Lower lobe of right lung (tissue), 2 donors: ENCODE results near the gene STON2. TPM values are rescaled to one million over a fixed set of nuclear protein-coding genes. Genes with fewer than 3 reads are reported as not detected.

ENCODE experiments used
- ATAC-seq, 2 donors: fragments of 200-7000 bp; cut with Tn5 transposase; one replicate each; pipeline ENCODE4 v1.9.1; 2020 to 2022; ENCODE audit warnings: mild to moderate bottlenecking in 2 of 2, moderate library complexity in 2 of 2
- DNase-seq: peaks from one replicate; pipeline ENCODE4 v3.0.0-alpha.2; 2020
- H3K27ac ChIP-seq: fragments of 200-600 bp; one replicate; pipeline ENCODE4 v1.8.0; 2022
- H3K27me3 ChIP-seq: fragments of 200-600 bp; one replicate; pipeline ENCODE4 v1.8.0; 2022; ENCODE audit warnings: low read depth
- H3K36me3 ChIP-seq: fragments of 200-600 bp; one replicate; pipeline ENCODE4 v1.8.0; 2022; ENCODE audit warnings: mild to moderate bottlenecking
- H3K4me1 ChIP-seq: fragments of 200-600 bp; one replicate; pipeline ENCODE4 v1.8.0; 2022
- H3K4me3 ChIP-seq: fragments of 200-600 bp; one replicate; pipeline ENCODE4 v1.8.0; 2022; ENCODE audit warnings: mild to moderate bottlenecking
- H3K9me3 ChIP-seq: fragments of 200-600 bp; one replicate; pipeline ENCODE4 v1.8.0; 2022
- CTCF ChIP-seq: fragments of 200-600 bp; IDR thresholded peaks from one replicate; pipeline ENCODE4 v1.8.0; 2022; ENCODE audit warnings: antibody characterized with exemption, mild to moderate bottlenecking
- intact Hi-C: fragments of 100-400 bp; cut with DNase I; formaldehyde crosslinking; loops from one replicate; pipeline ENCODE4 v1.11.0; 2022
- total RNA-seq: library from RNA; stranded (reverse); fragmentation: NEBNext Ultra II Directional; extraction: Animal tissue kit (Norgen Biotek cat#: 25700); gene quantifications from one replicate; pipeline ENCODE4 v1.2.1, GENCODE V29; 2021
- donor health status: DM: no; HTN: yes; CAD: no; lungs with severe emphysema.

The STON2 gene
- total RNA-seq, 1 donor from 2014 or later: 34.3 TPM

- TF ChIP-seq CTCF: no peak
- no peaks in the 10 kb centered on the region for H3K36me3 ChIP-seq
- H3K4me3 ChIP-seq: no peak overlapping the region
- H3K9me3 ChIP-seq: no peaks in the 10 kb centered on the region
- intact Hi-C loops: no loop called here
- no peak for DNase-seq
- H3K27me3 ChIP-seq: no peaks in the 10 kb centered on the region
- no peak for ATAC-seq
- no peaks in the 10 kb centered on the region for H3K4me1 ChIP-seq
- no peak overlapping the region for H3K27ac ChIP-seq
These were observed 67.4 kb downstream of the STON2 start for GRCh38 chr14:81332725-81333124.

GRCh38 chr14:81331229-81332021 lies 68.7 kb downstream of the STON2 start:
- TF ChIP-seq CTCF: no peak
- H3K27me3 ChIP-seq: no peaks in the 10 kb centered on the region
- no peaks in the 10 kb centered on the region for H3K36me3 ChIP-seq
- intact Hi-C loops: no loop called here
- H3K4me3 ChIP-seq: no peak overlapping the region
- DNase-seq (no peak), ATAC-seq (no peak)
- H3K9me3 ChIP-seq: no peaks in the 10 kb centered on the region
- H3K4me1 ChIP-seq: no peaks in the 10 kb centered on the region
- no peak overlapping the region for H3K27ac ChIP-seq

- Histone ChIP-seq H3K4me3 (no peak overlapping the region), H3K36me3 (no peaks in the 10 kb centered on the region), H3K27me3 (no peaks in the 10 kb centered on the region), H3K27ac (no peak overlapping the region), H3K9me3 (no peaks in the 10 kb centered on the region), H3K4me1 (no peaks in the 10 kb centered on the region)
- intact Hi-C loops: no loop called here
- no peak for TF ChIP-seq CTCF
- DNase-seq: no peak
- ATAC-seq: no peak
These were observed 69.5 kb downstream of the STON2 start for GRCh38 chr14:81330619-81331122.

- intact Hi-C loops: no loop called here
- ATAC-seq (no peak), DNase-seq (no peak)
- H3K4me1 ChIP-seq: no peaks in the 10 kb centered on the region
- H3K9me3 ChIP-seq: no peaks in the 10 kb centered on the region
- no peak for TF ChIP-seq CTCF
- H3K27ac ChIP-seq: no peak overlapping the region
- no peaks in the 10 kb centered on the region for H3K36me3 ChIP-seq
- H3K27me3 ChIP-seq: no peaks in the 10 kb centered on the region
- H3K4me3 ChIP-seq: no peak overlapping the region
These were observed 70.3 kb downstream of the STON2 start for GRCh38 chr14:81329640-81330381.

- no peak overlapping the region for H3K4me3 ChIP-seq
- ATAC-seq: no peak
- H3K27me3 ChIP-seq: no peaks in the 10 kb centered on the region
- intact Hi-C loops: no loop called here
- H3K4me1 ChIP-seq: no peaks in the 10 kb centered on the region
- no peak overlapping the region for H3K27ac ChIP-seq
- no peak for TF ChIP-seq CTCF
- no peak for DNase-seq
- H3K9me3 ChIP-seq: no peaks in the 10 kb centered on the region
- H3K36me3 ChIP-seq: no peaks in the 10 kb centered on the region
These were observed 73.7 kb downstream of the STON2 start for GRCh38 chr14:81326451-81326850.
